GM12865 (cell line): ENCODE results near the gene KIAA0930.

ENCODE experiments used
- DNase-seq: peaks from one replicate; pipeline ENCODE4 v3.0.0; 2010; ENCODE audit warnings: low read depth
- H3K4me3 ChIP-seq: 2 replicates; pipeline ENCODE4 v1.5.1; 2011; ENCODE audit warnings: mild to moderate bottlenecking, low read depth, low read length, control low read depth
- TF ChIP-seq, protein P1 (sequence below): IDR thresholded peaks from 2 replicates; pipeline ENCODE4 v1.5.1; 2011; ENCODE audit warnings: low read length, control low read depth, low read depth, inconsistent platforms; ENCODE audit not compliant: insufficient read depth; ENCODE audit errors: missing control alignments

KIAA0930 gene

GRCh38 chr22:45233386-45233785 is 7.3 kb downstream of the KIAA0930 start:
- H3K4me3 ChIP-seq: no peak overlapping the region
- DNase-seq: no peak
- TF ChIP-seq, protein P1, sequence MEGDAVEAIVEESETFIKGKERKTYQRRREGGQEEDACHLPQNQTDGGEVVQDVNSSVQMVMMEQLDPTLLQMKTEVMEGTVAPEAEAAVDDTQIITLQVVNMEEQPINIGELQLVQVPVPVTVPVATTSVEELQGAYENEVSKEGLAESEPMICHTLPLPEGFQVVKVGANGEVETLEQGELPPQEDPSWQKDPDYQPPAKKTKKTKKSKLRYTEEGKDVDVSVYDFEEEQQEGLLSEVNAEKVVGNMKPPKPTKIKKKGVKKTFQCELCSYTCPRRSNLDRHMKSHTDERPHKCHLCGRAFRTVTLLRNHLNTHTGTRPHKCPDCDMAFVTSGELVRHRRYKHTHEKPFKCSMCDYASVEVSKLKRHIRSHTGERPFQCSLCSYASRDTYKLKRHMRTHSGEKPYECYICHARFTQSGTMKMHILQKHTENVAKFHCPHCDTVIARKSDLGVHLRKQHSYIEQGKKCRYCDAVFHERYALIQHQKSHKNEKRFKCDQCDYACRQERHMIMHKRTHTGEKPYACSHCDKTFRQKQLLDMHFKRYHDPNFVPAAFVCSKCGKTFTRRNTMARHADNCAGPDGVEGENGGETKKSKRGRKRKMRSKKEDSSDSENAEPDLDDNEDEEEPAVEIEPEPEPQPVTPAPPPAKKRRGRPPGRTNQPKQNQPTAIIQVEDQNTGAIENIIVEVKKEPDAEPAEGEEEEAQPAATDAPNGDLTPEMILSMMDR: no peak

GRCh38 chr22:45231293-45231692 is 9.4 kb downstream of the KIAA0930 start:
- DNase-seq: no peak

DNA sequence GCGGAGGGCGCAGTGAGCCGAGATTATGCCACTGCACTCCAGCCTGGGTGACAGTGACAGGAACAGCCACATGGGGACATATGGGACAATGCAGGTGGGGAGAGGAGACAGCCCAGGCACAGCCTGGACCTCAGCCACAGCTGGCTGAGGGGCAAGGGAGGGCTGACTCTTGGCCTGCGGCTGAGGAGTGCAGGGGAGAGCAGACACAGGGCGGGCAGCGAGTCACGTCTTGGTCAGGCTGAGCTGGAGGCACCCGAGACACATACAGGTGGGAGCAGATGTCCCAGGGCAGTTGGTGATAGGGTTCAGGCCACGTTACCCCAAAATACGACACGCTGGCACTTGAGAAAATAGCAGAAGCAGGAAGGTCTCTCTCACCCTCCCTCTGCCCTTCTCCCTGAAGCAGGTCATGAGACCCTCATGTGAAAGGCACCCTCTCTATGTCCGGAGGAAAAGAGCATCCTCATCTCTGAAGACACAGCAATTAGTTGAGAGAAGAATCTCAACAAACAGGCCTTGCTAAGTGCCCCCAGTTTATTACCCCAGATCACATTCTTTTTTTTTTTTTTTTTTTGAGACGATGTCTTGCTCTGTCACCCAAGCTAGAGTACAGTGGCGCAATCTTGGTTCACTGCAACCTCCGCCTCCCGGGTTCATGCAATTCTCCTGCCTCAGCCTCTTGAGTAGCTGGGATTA is 10.5 kb downstream of the KIAA0930 start:
- H3K4me3 ChIP-seq: no peak overlapping the region
- DNase-seq: no peak
- TF ChIP-seq, protein P1: no peak

More at GRCh38 chr22:45231293-45231692, 9.4 kb downstream of the KIAA0930 start:
- TF ChIP-seq, protein P1: no peak
- no peak overlapping the region for H3K4me3 ChIP-seq

- no peak for DNase-seq
- TF ChIP-seq, protein P1: no peak
Measured at GRCh38 chr22:45229181-45229580, 11.5 kb downstream of the KIAA0930 start.

DNA sequence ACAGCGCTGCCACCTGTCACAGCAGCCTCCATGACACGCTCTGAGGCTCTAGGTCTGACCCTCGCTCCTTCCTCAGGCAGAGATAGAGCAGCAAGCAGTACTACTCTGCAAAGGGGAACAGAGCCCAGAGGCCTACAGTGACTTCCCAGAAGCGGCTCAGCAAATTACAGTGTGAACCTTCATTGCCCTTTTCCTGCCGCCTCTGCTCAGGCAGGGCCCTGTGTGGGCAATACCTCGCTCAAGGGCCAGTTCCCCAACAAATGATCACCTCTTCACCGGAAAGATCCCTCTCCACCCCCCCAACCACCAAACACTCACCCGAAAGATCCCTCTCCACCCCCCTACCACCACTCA is 12.3 kb downstream of the KIAA0930 start:
- TF ChIP-seq, protein P1: no peak
- H3K4me3 ChIP-seq: no peak overlapping the region
- DNase-seq: no peak

More at GRCh38 chr22:45229181-45229580, 11.5 kb downstream of the KIAA0930 start:
- H3K4me3 ChIP-seq: no peak overlapping the region

GRCh38 chr22:45227645-45228400 is 12.9 kb downstream of the KIAA0930 start:
- H3K4me3 ChIP-seq: no peak overlapping the region
- DNase-seq: no peak
- TF ChIP-seq, protein P1: no peak
